HG03095 (cell line): ENCODE data around the gene TSEN15.
"Not testable (repeated sequence)": the region's sequence is repeated elsewhere in the genome, so short reads cannot be mapped to it uniquely, and the experiment has no call there.

Experiments used
- ATAC-seq: cut with Tn5 transposase; IDR thresholded peaks from one replicate; pipeline ENCODE4 v1.9.1; 2021; ENCODE audit warnings: moderate library complexity; ENCODE audit not compliant: unreplicated experiment

The TSEN15 gene

DNA sequence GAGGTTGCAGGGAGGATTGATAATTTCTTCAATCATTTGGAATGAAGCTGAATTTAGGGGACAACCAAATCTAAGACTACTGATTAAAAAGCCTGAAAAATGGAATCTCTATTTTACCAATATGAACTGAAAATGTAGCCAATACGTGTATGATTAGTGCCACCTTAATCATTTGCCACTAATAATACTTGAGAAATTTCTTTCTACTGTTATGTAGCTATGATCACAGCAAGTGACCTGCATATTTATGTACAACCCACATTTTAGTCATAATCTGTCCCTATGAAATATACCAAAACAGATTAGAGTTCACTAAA lies 20.5 kb upstream of the TSEN15 start:
- ATAC-seq: no peak

DNA sequence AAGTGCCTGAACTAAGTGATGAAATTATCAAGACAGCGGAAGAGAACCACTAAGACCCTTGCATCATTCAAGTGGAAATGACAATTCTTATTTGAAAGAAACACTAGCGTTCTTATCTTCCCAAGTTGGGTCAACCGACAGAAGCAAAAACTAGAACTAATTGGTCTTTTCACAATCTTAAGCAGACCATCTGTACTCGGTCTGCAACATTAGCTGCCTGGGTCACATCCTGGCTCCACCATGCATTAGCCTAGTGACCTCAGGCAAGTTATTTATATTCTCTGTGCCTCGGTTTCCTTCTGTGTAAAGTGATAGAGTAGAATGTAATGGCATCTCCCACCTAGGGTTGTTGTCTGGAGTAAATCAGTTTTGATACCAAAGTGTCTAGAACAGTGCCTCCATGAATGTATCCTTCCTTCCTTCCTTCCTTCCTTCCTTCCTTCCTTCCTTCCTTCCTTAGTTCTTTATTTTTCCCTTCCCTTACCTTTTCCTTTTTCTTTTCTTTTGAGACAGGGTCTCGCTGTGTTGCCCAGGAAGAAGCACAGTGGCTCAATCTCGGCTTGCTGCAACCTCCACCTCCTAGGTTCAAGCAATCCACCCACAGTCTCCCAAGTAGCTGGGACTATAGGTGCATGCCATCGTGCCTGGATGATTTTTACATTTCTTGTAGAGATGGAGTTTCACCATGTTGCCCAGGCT lies 20.0 kb upstream of the TSEN15 start:
- ATAC-seq: no peak

DNA sequence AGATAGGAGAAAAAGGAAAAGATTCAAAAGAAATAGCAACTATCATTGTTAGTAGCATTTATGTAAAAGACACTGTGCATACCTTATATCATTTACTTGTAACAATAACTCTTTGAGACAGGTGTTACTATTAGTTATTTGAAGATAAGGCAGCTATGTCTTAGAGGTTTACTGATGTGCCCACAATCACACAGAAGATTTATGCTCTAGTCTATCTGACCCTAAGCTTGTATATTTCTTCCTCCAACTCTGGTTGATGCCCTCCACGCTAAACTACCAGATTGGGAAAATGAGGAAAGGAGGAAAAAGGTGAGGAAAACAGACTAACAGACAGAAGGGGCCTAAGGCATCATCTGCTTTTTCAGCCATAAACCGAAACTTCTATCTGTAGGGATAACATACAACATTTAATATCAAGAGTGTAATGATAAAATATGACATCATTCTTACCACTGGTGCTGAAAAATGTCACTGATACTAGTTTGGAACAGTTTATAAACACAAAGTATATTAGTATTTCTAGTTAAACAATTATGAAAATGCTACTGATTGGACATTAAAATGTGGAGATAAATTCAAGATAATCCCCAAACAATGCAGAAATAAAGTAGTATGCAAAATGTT lies 19.1 kb upstream of the TSEN15 start:
- no peak for ATAC-seq

DNA sequence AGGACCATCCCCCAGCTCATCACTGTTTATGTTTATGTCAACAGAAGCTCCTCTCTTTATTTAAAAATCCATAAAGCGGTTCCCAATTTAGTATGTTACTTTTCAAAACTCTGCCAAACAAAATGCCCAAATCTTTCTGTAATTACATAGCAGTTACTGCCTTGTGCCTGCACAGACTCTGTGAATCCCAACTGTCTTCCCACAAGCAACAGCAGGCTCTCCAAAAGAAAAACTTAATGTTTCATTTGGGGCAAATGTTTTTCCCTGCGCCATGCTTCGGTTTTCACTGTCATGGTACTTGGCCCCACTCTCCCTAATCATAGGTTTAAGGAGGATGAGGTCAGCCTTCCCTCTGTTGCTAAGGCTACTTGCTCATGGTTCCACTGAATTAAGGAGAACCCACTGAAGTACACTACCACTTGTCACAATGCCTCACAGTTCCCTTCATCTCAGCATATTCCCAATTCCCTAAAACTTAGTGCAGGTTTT lies 18.6 kb upstream of the TSEN15 start:
- no peak for ATAC-seq

DNA sequence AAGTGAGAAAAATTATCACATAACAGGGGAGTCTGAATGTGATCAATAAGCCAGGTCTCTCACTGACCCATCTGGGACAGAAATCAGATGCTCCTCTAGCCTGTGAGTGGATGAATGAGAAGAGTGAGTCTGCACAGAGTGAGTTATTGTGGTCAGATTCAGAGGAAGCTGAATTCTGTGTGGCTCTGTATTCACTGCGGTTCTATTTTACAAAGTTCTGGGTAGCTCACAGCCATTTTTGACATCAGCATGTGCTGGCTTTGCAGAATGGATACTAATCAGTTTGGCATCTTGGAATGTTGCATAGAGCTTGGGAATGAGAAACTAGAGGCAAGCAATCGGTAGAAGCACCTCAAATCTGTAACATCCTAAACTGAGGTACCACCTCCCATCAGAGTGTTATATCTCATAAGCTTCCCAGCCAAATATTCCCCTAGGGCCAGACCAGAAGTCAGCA lies 17.8 kb upstream of the TSEN15 start:
- ATAC-seq: no peak

DNA sequence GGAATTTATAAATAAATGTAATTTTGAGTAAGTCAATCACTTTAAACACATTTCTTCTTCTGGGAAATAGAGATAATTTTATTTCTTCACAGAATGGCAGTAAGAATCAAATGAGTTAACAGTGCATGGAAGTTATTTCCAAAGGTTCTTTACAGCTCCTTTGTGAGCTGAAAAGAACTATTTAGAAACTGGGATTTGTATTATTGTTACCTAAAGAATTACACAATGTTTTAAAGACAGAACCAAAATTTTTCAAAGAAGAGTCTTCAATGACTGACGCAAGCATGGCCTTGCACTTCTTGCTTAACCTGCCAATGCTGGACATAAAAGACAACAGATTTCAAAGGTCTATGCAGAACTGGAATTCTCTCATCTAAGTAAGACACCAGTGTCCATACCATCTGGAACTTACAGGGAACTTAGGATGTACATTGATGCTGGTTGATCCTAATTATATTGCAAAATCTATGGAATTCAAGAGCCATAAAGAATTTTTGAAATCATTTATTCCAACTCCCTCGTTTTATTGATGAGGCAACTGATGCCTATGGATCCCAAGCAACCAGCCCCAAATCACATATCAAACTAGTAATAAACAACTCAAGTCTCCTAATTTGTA lies 16.7 kb upstream of the TSEN15 start:
- ATAC-seq: no peak

DNA sequence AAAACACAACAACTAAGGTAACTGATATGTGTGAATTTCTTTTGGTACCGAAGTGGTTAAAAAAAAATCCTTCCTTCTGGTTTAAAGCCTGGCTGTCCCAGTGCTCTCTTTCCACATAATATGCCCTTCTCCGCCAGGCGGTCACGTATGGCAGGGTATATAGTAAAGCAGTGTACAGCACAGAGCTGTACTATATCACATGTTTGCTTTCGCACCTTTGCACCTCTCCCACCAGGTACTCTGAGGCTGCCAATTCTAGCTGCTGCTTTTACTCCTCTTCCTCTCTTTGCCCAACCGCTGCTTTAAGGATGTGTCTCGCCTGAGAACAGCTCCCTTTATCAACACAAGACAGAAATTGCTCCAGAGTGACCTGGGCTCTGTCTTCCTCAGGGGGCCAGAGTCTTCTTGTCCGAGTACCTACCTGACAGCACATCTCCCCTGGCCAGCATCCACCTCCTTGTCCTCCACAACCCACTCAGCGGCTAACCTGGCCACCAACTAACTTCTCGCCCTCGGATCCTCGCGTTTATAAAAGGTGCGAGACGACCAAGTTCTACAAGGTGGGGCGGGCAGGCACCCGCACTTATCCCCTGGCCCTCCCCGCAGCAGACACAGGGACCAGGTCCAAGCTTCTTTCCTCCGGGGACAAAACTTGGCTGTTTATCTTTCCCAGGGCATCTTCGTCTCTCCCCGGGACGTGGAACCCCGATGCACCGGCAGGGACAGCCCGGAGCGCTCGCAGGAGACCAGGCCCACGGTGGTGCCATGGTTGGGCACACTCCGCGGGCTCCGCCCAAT lies 15.6 kb upstream of the TSEN15 start:
- no peak for ATAC-seq

DNA sequence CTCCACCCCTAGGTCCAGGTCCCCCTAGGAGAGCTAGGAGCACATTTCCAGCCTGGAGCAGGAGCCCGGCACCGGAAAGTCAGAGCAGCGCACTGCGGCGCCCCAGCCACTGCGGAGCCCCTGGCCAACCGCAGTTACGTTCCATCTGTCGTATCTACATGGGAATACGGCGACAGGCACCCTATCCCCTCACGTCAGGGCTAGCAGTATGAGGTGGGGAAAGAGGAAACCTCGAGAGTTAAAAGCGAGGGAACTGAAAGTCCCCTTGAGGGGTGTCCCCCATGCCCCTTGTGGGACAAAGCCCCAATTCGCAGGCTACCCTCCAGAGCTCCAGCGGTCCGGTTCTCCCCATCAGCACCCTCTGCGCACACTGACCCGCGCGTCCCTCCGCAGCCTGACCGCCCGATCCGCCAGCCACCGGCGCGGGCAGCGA lies 15.0 kb upstream of the TSEN15 start:
- no peak for ATAC-seq

DNA sequence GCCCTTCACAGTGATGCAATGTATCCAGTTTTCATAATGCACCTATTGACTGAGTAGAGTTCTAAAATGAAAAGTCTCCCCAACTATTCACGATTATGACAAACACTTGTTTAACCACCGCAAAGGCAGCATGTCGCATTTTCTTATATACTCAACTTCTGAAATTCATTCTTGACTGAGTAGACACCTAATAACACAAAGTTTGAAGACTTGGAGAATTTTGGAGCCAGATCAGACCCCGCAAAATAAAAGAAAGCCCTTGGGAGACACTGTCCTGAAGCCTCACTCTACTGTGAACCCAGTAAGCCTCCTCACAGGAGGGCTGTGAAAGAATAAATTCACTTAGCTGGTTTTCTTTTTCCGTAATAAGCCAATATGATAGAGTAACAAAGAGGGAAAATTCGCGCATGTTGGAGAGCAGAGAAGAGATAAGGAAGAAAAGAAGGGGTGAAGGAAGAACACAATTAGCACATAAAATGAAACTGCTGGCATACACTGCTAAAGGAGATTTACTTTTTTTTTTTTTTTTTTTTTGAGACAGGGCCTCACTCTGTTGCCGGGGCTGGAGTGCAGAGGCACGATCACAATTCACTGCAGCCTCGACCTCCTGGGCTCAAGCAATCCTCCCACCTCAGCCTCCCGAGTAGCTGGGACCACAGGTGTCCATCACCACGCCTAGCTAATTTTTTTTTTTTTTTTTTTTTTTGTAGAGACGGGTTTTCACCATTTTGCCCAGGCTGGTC lies 13.5 kb upstream of the TSEN15 start:
- no peak for ATAC-seq

DNA sequence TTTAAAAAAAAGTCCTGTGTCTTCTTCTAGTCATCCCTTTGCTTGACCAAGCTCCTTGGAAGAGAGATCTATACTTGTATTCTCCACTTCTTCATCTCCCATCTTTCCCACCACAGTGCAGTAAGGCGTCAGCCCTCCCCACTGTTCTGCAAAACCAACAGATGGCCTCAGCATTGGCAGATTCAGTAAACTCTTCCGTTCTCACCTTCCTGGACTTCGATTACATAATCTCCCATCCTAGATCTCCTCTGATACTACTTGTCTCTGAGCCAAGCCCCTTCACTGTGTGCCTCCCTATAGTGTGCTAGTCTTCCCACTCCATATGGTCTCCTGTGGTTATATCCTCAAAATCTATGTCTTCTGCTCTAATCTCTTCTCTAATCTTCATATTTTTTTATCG lies 12.4 kb upstream of the TSEN15 start:
- ATAC-seq: no peak

DNA sequence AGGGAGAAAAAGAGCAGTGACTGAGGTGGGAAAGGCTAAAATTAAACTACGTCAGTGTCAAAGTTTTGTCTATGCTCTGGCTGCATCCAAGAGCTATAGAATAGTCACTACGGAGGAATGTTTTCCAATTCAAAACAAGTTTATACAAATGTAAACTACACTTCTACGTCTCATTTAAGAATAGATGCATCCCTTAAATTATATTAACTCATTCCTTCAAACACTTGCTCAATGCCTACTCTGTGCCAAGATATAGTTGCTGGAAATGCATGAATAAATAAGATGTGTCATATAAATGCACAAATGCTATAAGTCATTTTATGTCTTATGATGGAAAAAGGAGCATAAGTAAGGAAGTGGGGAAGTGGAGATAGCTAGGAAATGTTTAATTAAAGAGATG lies 9.8 kb upstream of the TSEN15 start:
- no peak for ATAC-seq

DNA sequence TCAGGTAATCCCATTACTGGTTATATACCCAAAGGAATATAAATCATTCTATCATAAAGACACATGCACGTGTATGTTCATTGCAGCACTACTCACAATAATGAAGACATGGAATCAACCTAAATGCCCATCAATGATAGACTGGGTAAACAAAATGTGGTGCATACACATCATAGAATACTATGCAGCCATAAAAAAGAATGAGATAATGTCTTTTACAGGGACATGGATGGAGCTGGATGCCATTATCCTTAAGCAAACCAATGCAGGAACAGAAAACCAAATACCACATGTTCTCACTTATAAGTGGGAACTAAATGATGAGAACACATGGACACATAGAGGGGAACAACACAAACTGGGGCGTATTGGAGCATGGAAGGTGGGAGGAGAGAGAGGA lies 8.2 kb upstream of the TSEN15 start:
- ATAC-seq: not testable (repeated sequence)

DNA sequence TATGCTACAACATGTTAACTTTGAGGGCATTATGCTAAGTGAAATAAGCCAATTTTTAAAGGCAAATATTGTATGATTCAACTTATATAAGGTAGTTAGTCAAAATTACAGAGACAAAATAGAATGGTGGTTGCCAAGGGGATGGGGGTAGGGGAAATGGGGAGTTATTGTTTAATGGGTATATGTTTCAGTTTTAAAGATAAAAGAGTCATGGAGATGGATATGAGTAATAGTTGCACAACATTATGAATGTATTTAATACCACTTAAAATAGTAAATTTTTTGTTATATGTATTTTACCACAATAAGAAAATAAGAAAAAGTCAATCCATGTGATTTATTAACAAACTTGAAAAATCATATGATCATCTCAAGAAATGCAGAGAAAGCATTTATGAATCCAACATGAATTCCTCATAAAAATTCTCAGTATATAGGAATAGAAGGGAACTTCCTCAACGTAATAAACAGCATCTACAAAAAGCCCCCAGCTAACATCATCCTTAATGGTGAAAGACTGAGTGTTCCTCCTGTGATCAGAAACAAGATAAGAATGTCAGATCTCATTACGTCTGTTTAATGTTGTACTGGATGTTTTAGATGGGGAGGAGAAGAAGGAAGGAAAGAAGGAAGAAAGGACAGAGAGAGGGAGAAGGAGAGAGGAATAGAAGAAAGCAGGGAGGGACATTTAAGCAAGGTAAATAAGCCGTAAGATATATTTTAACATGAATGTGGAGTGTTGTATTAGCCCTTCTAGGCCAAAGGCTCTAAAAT lies 6.7 kb upstream of the TSEN15 start:
- no peak for ATAC-seq

DNA sequence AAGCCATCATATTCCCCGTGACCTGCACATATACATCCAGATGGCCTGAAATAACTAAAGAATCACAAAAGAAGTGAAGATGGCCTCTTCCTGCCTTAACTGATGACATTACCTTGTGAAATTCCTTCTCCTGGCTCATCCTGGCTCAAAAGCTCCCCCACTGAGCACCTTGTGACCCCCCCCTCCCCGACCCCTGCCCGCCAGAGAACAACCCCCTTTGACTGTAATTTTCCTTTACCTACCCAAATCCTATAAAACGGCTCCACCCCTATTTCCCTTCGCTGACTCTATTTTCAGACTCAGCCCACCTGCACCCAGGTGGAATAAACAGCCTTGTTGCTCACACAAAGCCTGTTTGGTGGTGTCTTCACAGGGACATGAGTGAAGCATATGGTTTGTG lies 4.0 kb upstream of the TSEN15 start:
- ATAC-seq: not testable (repeated sequence)

DNA sequence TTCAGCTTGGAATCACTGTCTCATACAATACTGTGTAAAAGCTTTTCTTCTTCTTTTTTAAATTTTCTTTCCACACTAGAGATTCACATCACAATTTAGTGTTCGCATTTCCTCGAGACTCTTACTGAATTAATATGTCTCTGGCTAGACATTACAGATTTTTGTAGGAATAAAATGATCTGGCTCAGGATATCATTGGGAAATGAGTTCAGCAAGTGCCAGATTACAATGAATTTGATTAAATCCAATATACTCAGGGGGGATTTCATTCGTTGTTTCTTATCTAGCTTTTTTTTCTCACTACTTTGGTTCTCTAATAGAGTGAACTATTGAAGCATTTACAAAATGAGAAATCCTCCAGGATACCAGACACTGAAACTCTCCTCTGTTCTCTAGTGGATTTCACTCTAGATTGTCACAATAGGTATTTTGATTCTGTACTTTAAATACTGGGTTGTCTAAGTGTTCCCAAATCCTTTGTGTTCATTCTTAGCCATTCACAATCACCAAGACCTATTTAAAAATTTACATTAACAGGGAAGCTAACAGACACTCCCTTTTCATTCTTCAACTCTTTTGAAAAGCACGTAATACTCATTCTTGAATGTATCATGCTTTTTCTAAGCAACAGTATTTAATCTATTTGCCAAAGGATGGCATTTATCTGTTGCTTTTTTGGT lies 2.8 kb upstream of the TSEN15 start:
- no peak for ATAC-seq

DNA sequence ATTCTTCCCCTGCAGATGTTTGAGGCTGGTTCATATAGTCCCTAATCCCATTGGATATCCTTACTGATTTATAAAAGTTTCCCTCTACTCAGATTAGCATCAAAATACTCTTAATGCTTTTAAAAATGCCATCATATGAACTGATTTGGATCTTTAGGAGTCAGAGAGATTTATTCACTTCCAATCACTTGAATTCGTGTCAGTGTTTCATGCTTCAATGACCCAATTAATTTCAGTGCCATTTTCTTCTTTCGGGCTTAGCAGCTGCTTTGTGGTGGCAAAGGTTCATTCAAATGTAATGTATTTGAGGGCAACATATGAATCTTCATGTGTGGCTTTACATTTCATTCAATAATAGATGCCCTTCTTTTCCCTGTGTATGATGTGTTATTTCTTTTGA lies 2.2 kb upstream of the TSEN15 start:
- no peak for ATAC-seq

DNA sequence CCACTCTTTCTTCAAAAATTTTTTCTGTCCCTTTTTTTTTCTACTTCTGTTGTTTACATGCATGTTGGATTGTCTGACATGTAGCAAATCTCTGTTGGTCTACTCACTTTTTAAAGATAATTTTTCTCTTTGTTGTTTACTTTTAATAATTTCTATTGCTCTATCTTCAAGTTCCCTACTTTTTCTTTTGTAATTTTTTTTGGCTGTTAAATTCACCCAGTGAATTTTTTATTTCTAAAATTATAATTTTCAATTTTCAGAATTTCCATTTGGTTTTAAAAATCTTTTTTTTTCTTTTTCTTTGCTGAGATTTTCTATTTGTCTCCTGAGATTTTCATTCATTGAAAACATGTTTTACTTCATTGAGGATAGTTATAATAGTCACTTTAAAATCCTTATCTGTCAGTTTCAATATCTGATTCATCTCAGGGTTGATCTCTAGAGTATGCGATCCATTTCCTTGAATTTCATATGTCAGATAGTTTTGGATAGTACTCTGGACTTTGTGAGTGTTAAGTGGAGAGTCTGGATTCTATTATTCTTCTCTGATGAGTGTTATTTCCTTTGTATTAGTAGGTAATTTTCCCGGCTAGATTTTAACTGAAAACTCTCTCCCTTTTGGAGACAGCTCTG lies 1.6 kb upstream of the TSEN15 start:
- ATAC-seq: no peak

DNA sequence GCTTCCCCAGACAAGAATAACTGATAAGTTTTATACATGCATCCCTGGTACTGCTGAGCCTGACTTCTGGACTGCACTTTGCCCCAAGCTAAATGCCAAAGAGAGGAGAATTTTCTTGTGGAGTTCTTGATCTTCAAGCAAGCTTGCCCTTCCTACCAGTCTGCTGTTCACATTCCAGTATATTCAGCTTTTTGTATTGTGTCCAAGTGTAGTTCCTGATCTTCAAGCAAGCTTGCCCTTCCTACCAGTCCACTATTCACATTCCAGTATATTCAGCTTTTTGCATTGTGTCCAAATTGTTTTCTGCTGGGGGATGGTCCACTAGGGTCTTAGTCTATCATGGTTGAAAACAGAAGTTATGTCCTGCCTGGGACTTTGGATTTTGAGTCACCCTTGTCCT lies 894 bp upstream of the TSEN15 start:
- ATAC-seq: no peak

DNA sequence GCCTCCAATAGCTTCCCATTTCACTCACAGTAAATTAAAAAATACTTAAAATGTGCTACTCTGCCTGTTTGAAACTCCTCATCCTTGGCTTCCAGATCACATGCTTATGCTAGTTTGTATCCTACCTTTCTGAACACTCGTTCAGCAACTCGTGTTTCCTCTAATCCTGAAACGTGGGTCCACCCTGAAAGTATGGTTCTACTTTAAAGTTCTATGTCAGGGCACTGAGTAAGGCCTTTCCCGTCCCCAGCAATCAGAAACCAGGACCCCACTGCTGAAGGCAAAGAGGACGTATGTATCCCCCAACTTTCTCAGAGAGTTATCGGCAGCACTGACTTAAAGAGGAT lies 419 bp upstream of the TSEN15 start:
- no peak for ATAC-seq
